ENCODE data around the gene MED9. TPM values are rescaled to one million over a fixed set of nuclear protein-coding genes. Genes with fewer than 3 reads are reported as not detected.

The MED9 gene
- total and polyA plus RNA-seq, 9 donors: 11.5 to 15.7 (median 13.8) TPM

DNA sequence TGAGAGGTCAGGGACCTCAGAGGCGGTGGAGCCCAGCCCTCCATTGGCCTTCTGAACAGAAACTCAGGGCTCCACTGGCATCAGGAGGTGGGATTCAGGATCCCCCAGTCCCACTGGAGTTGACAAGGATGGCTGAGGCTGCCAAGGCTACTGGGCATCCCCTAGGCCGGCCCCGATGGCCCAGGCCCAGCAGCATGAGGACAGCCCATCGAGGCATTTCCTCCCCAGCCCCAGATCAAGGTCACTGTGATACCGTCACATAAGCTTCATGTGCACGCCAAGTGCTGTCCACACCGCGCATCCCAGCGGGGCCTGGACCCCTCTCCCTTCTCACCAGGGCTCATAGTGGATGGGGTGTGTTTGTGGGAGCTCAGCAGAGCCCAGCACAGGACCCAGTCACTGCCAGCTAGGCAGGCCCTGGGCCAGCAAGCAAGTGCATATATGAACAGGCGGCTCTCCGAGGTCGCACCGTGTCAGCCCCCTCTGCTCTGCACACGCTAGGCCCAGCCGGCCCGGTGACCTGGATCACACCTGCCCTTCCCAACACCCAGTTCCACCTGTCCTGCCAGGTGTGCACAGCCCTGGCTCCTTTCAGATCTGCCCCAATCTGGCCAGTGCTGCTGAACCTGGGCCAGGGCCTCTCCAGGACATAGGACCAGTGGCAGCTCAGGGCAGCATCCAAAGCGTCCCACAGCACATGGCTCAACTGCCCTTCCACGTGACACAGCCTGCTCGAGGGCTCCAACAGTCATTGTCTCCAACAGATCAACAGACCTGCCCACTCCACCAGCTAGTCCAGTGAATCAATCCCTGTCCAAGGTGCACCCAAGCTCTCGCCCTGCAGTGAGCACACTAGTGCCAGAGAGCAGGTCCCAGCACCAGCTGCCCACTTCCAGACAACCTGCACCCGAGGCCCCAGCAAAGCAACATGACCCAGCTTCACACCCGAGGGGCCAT lies 52.2 kb downstream of the MED9 start:
- Histone ChIP-seq H3K36me3 (no peaks in the 10 kb centered on the region), H3K4me3 (no peak overlapping the region), H3K4me1 (ENCODE audit: insufficient read depth) (peaks cover 17% of the 10 kb centered on the region), H3K27ac (no peak overlapping the region), H3K27me3 (no peaks in the 10 kb centered on the region), H3K9me3 (no peaks in the 10 kb centered on the region)
- 62 to 76% (median 69%) methylated on average over 21 to 22 of the region's 22 CpGs for WGBS, 3 donors
- DNase-seq: no peak
- TF ChIP-seq POLR2A (IDR thresholded peaks at IDR 0.05): no peak
- TF ChIP-seq, protein P1, sequence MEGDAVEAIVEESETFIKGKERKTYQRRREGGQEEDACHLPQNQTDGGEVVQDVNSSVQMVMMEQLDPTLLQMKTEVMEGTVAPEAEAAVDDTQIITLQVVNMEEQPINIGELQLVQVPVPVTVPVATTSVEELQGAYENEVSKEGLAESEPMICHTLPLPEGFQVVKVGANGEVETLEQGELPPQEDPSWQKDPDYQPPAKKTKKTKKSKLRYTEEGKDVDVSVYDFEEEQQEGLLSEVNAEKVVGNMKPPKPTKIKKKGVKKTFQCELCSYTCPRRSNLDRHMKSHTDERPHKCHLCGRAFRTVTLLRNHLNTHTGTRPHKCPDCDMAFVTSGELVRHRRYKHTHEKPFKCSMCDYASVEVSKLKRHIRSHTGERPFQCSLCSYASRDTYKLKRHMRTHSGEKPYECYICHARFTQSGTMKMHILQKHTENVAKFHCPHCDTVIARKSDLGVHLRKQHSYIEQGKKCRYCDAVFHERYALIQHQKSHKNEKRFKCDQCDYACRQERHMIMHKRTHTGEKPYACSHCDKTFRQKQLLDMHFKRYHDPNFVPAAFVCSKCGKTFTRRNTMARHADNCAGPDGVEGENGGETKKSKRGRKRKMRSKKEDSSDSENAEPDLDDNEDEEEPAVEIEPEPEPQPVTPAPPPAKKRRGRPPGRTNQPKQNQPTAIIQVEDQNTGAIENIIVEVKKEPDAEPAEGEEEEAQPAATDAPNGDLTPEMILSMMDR (IDR thresholded peaks at IDR 0.05): no peak
- TF ChIP-seq EP300 (IDR thresholded peaks at IDR 0.05): no peak
- intact Hi-C loops (cut with DNase I): no loop called here

DNA sequence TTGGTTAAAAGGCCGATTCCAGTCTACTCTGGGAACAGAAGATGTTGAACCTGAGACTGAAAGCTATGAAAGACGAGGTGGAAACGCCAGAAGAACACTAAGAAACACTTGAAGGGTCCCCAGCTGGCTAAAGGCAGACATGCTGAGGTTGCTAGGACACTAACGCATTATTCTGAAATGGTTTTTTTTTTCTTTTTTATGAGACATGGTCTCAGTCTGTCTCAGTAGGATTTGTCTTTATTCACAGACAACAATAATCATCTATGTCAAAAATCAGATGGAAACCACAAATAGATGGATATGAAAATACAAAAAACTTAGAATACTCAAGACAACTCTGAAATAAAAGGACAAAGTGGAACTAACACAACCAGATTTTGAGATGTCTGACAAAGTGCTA lies 54.4 kb downstream of the MED9 start:
- H3K36me3 ChIP-seq: no peaks in the 10 kb centered on the region
- no peaks in the 10 kb centered on the region for H3K9me3 ChIP-seq
- intact Hi-C loops (cut with DNase I): no loop called here
- 92 to 96% (median 95%) methylated on average over 4 of the region's 4 CpGs for WGBS, 3 donors
- no peak overlapping the region for H3K4me3 ChIP-seq
- peaks cover 13% of the 10 kb centered on the region for H3K4me1 ChIP-seq (ENCODE audit: insufficient read depth)
- no peaks in the 10 kb centered on the region for H3K27me3 ChIP-seq
- DNase-seq: no peak
- TF ChIP-seq EP300 (IDR thresholded peaks at IDR 0.05): no peak
- TF ChIP-seq, protein P1 (IDR thresholded peaks at IDR 0.05): no peak
- TF ChIP-seq POLR2A (IDR thresholded peaks at IDR 0.05): no peak
- no peak overlapping the region for H3K27ac ChIP-seq

DNA sequence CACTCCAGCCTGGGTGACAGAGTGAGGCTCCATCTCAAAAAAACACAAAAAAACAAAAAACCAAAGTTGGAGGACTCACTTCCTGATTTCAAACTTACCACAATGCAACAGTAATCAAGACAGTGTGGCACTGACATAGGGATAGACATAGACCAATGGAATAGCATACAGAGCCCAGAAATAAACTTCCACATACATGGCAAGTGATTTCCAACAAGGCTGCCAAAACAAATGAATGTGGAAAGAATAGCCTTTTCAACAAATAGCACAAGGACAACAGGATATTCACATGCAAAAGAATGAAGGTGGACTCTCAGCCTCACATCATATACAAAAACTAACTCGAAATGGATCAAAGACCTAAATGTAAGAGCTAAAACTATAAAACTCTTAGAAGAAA lies 56.2 kb downstream of the MED9 start:
- DNase-seq: no peak
- 79 to 98% (median 92%) methylated on average over 1 of the region's 1 CpG for WGBS, 3 donors
- intact Hi-C loops (cut with DNase I): no loop called here
- no peaks in the 10 kb centered on the region for H3K36me3 ChIP-seq
- H3K9me3 ChIP-seq: no peaks in the 10 kb centered on the region
- no peak for TF ChIP-seq POLR2A (IDR thresholded peaks at IDR 0.05)
- TF ChIP-seq, protein P1 (IDR thresholded peaks at IDR 0.05): no peak
- no peak for TF ChIP-seq EP300 (IDR thresholded peaks at IDR 0.05)
- H3K27ac ChIP-seq: no peak overlapping the region
- H3K27me3 ChIP-seq: no peaks in the 10 kb centered on the region
- no peak overlapping the region for H3K4me3 ChIP-seq
- peaks cover 7% of the 10 kb centered on the region for H3K4me1 ChIP-seq (ENCODE audit: insufficient read depth)

DNA sequence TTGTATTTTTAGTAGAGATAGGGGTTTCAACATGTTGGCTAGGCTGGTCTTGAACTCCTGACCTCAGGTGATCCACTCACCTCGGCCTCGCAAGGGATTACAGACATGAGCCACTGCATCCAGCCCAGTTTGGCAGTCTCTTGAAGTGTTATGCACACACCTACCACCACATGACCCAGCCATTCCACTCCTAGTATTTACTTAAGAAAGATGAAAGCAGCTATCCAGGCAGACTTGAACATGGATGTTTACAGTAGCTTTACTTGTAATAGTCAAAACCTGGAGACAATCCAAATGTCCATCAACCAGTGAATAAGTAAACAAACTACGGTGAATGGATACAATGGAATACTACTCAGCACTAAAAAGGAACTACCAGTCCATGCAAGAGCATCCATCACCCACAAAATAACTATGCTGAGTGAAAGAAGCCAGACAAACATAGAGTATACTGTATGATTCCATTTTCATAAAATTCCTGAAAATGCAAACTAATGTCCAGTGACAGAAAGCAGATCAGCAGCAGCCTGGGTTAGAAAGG lies 57.2 kb downstream of the MED9 start:
- Histone ChIP-seq H3K9me3 (no peaks in the 10 kb centered on the region), H3K27me3 (no peaks in the 10 kb centered on the region), H3K4me1 (ENCODE audit: insufficient read depth) (peaks cover 3% of the 10 kb centered on the region), H3K36me3 (no peaks in the 10 kb centered on the region), H3K27ac (no peak overlapping the region), H3K4me3 (no peak overlapping the region)
- WGBS, 3 donors: 93 to 97% (median 94%) methylated on average over 3 of the region's 3 CpGs
- intact Hi-C loops (cut with DNase I): no loop called here
- TF ChIP-seq POLR2A (IDR thresholded peaks at IDR 0.05): no peak
- TF ChIP-seq, protein P1 (IDR thresholded peaks at IDR 0.05): no peak
- no peak for TF ChIP-seq EP300 (IDR thresholded peaks at IDR 0.05)
- DNase-seq: no peak
